HepG2 (cell line): ENCODE measurements around the gene HRH3. TPM values are rescaled to one million over a fixed set of nuclear protein-coding genes. Genes with fewer than 3 reads are reported as not detected.
A peak's percentile ranks its signal among the peaks of the same experiment; 100 is the strongest.

Experiments
- AGO2 ChIP-seq: fragments of 200-400 bp; formaldehyde crosslinking; optimal IDR thresholded peaks from 2 replicates; pipeline ENCODE3; 2017; ENCODE audit warnings: mild to moderate bottlenecking, low read depth, low read length, moderate library complexity
- AKAP8 ChIP-seq: sonication (generic); formaldehyde crosslinking; IDR thresholded peaks from 2 replicates; pipeline ENCODE4 v1.5.1; 2020; ENCODE audit warnings: mild to moderate bottlenecking, missing genetic modification reagents
- GMEB1 ChIP-seq: sonication (generic); formaldehyde crosslinking; IDR thresholded peaks from 2 replicates; pipeline ENCODE4 v1.5.1; 2020; ENCODE audit warnings: missing genetic modification reagents, mild to moderate bottlenecking, borderline replicate concordance
- HNRNPL ChIP-seq: fragments of 200-400 bp; formaldehyde crosslinking; IDR thresholded peaks from 2 replicates; pipeline ENCODE4 v1.6.1; 2017; ENCODE audit warnings: mild to moderate bottlenecking, low read depth, low read length
- KAT7 ChIP-seq: IDR thresholded peaks from 2 replicates; pipeline ENCODE4 v1.6.1; 2018; ENCODE audit warnings: borderline replicate concordance, missing compliant biosample characterization
- KDM2A ChIP-seq: sonication (generic); formaldehyde crosslinking; IDR thresholded peaks from 2 replicates; pipeline ENCODE4 v1.4.0; 2020; ENCODE audit warnings: low read depth, missing genetic modification reagents, borderline replicate concordance
- MIER2 ChIP-seq: IDR thresholded peaks from 2 replicates; pipeline ENCODE4 v1.6.1; 2016; ENCODE audit warnings: missing biosample characterization, missing genetic modification reagents
- PCBP1 ChIP-seq: fragments of 200-400 bp; formaldehyde crosslinking; IDR thresholded peaks from 2 replicates; pipeline ENCODE4 v1.6.1; 2017; ENCODE audit warnings: mild to moderate bottlenecking, low read depth, low read length, borderline replicate concordance
- RELA ChIP-seq: sonication (generic); formaldehyde crosslinking; IDR thresholded peaks from 2 replicates; pipeline ENCODE4 v1.4.0; 2020; ENCODE audit warnings: missing genetic modification reagents
- RFXAP ChIP-seq: sonication (generic); formaldehyde crosslinking; IDR thresholded peaks from 2 replicates; pipeline ENCODE4 v1.4.0; 2020; ENCODE audit warnings: missing genetic modification reagents, borderline replicate concordance
- SAFB2 ChIP-seq: sonication (generic); formaldehyde crosslinking; IDR thresholded peaks from 2 replicates; pipeline ENCODE4 v1.5.1; 2020; ENCODE audit warnings: missing genetic modification reagents, low read depth, mild to moderate bottlenecking, borderline replicate concordance
- SIX1 ChIP-seq: sonication (generic); formaldehyde crosslinking; IDR thresholded peaks from 2 replicates; pipeline ENCODE4 v1.4.0; 2020; ENCODE audit warnings: missing genetic modification reagents, borderline replicate concordance
- THAP8 ChIP-seq: sonication (generic); formaldehyde crosslinking; IDR thresholded peaks from 2 replicates; pipeline ENCODE4 v1.5.1; 2020; ENCODE audit warnings: missing genetic modification reagents, mild to moderate bottlenecking, borderline replicate concordance
- ZBTB20 ChIP-seq: sonication (generic); formaldehyde crosslinking; IDR thresholded peaks from 2 replicates; pipeline ENCODE4 v1.8.1; 2023; ENCODE audit warnings: missing genetic modification reagents, low read depth, mild to moderate bottlenecking, borderline replicate concordance
- ZNF143 ChIP-seq: sonication (generic); formaldehyde crosslinking; IDR thresholded peaks from 2 replicates; pipeline ENCODE4 v1.4.0; 2020; ENCODE audit warnings: missing genetic modification reagents
- ZNF263 ChIP-seq: sonication (generic); formaldehyde crosslinking; IDR thresholded peaks from 2 replicates; pipeline ENCODE4 v1.4.0; 2020; ENCODE audit warnings: missing genetic modification reagents
- ZNF3 ChIP-seq: IDR thresholded peaks from 2 replicates; pipeline ENCODE4 v1.7.0; 2017; ENCODE audit warnings: inconsistent platforms
- ZNF331 ChIP-seq: sonication (generic); formaldehyde crosslinking; IDR thresholded peaks from 2 replicates; pipeline ENCODE4 v1.4.0; 2020; ENCODE audit warnings: missing genetic modification reagents
- ZNF460 ChIP-seq: sonication (generic); formaldehyde crosslinking; IDR thresholded peaks from 2 replicates; pipeline ENCODE4 v1.5.1; 2020; ENCODE audit warnings: missing genetic modification reagents, mild to moderate bottlenecking, borderline replicate concordance
- ZNF577 ChIP-seq: sonication (generic); formaldehyde crosslinking; IDR thresholded peaks from 2 replicates; pipeline ENCODE4 v1.4.0; 2020; ENCODE audit warnings: mild to moderate bottlenecking, low read depth, missing genetic modification reagents, borderline replicate concordance
- ZSCAN25 ChIP-seq: sonication (generic); formaldehyde crosslinking; IDR thresholded peaks from 2 replicates; pipeline ENCODE4 v1.8.0; 2022; ENCODE audit warnings: mild to moderate bottlenecking, missing genetic modification reagents
- polyA plus RNA-seq, 8 experiments: library from polyadenylated mRNA; depleted of rRNA in 3 of 8; stranded (reverse) in 7 of 8; unstranded in 1 of 8; fragments of >200 nt; fragmentation: Illumina TruSeq in 4 of 8; extraction: Trizol in 4 of 8; gene quantifications; 2 replicates each; pipeline versions ENCODE4 v1.2.1 to v1.2.3, GENCODE V29; 2011 to 2016; ENCODE audit warnings: low read depth in 4 of 8, missing spikeins in 1 of 8, mixed read lengths in 1 of 8; ENCODE audit not compliant: insufficient read depth in 1 of 8
- total RNA-seq, 5 experiments: library from RNA; depleted of rRNA; stranded (reverse); fragments of >200 nt; fragmentation: Illumina TruSeq; extraction: Trizol; gene quantifications; 2 replicates each; pipeline ENCODE4 v1.2.3, GENCODE V29; 2016; ENCODE audit warnings: low read depth in 1 of 5
- TF ChIP-seq, protein P1 (sequence below): sonication (generic); formaldehyde crosslinking; IDR thresholded peaks from 2 replicates; pipeline ENCODE4 v1.5.1; 2020; ENCODE audit warnings: mild to moderate bottlenecking, missing genetic modification reagents, moderate library complexity

HRH3 gene
- total and polyA plus RNA-seq, 2 of the 13 experiments (the other 11 are each of a cell fraction or from before 2014, with no cell fraction given), result 0.18 TPM; not detected in 1

- TF ChIP-seq, protein P1, sequence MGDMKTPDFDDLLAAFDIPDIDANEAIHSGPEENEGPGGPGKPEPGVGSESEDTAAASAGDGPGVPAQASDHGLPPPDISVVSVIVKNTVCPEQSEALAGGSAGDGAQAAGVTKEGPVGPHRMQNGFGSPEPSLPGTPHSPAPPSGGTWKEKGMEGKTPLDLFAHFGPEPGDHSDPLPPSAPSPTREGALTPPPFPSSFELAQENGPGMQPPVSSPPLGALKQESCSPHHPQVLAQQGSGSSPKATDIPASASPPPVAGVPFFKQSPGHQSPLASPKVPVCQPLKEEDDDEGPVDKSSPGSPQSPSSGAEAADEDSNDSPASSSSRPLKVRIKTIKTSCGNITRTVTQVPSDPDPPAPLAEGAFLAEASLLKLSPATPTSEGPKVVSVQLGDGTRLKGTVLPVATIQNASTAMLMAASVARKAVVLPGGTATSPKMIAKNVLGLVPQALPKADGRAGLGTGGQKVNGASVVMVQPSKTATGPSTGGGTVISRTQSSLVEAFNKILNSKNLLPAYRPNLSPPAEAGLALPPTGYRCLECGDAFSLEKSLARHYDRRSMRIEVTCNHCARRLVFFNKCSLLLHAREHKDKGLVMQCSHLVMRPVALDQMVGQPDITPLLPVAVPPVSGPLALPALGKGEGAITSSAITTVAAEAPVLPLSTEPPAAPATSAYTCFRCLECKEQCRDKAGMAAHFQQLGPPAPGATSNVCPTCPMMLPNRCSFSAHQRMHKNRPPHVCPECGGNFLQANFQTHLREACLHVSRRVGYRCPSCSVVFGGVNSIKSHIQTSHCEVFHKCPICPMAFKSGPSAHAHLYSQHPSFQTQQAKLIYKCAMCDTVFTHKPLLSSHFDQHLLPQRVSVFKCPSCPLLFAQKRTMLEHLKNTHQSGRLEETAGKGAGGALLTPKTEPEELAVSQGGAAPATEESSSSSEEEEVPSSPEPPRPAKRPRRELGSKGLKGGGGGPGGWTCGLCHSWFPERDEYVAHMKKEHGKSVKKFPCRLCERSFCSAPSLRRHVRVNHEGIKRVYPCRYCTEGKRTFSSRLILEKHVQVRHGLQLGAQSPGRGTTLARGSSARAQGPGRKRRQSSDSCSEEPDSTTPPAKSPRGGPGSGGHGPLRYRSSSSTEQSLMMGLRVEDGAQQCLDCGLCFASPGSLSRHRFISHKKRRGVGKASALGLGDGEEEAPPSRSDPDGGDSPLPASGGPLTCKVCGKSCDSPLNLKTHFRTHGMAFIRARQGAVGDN (CRISPR knock-in tag), result peak; percentile 56
- TF ChIP-seq SAFB2 (CRISPR knock-in tag), result 0 out of 2 replicates have a peak, but pooled peaks have one; percentile 16
- no peak for TF ChIP-seq KAT7 (CRISPR knock-in tag)
- TF ChIP-seq AGO2, result peak; percentile 30
- TF ChIP-seq ZNF143 (CRISPR knock-in tag), result peak; percentile 30; the same call in 1 of the 2 replicates
- 0 out of 2 replicates have a peak, but pooled peaks have one; percentile 65 for TF ChIP-seq RELA (CRISPR knock-in tag)
- no peak for TF ChIP-seq THAP8 (CRISPR knock-in tag)
- TF ChIP-seq GMEB1 (CRISPR knock-in tag), result 0 out of 2 replicates have a peak, but pooled peaks have one; percentile 37
- peak; percentile 64; the same call in 1 of the 2 replicates for TF ChIP-seq HNRNPL
- no peak for TF ChIP-seq ZNF577
- peak; percentile 92 for TF ChIP-seq SIX1 (CRISPR knock-in tag)
- TF ChIP-seq ZNF460 (CRISPR knock-in tag), result no peak
- TF ChIP-seq MIER2 (CRISPR knock-in tag), result 0 out of 2 replicates have a peak, but pooled peaks have one; percentile 25
- TF ChIP-seq KDM2A (CRISPR knock-in tag), result peak; percentile 50; the same call in 1 of the 2 replicates
- TF ChIP-seq ZNF263 (CRISPR knock-in tag), result 0 out of 2 replicates have a peak, but pooled peaks have one; percentile 4
- TF ChIP-seq RFXAP (CRISPR knock-in tag), result peak; percentile 73; the same call in 1 of the 2 replicates
- TF ChIP-seq PCBP1, result peak; percentile 45; the same call in 1 of the 2 replicates
- peak; percentile 45; the same call in 1 of the 2 replicates for TF ChIP-seq AKAP8 (CRISPR knock-in tag)
- TF ChIP-seq ZSCAN25 (CRISPR knock-in tag), result 0 out of 2 replicates have a peak, but pooled peaks have one; percentile 27
- peak; percentile 23; the same call in 1 of the 2 replicates for TF ChIP-seq ZBTB20 (CRISPR knock-in tag)
- TF ChIP-seq ZNF3 (CRISPR knock-in tag), result no peak
- TF ChIP-seq ZNF331 (CRISPR knock-in tag), result 0 out of 2 replicates have a peak, but pooled peaks have one; percentile 37
These were observed 11.0 kb downstream of the HRH3 start (continued) for GRCh38 chr20:62208795-62209755.
